NCI-H1092 treated with DMSO at 0.1 percent for 48 hours (cell line): Measurements from ENCODE around the gene ADAMTS2.
"Not testable (repeated sequence)": the region's sequence is repeated elsewhere in the genome, so short reads cannot be mapped to it uniquely, and the experiment has no call there.

Experiments used
- DNase-seq: peaks from one replicate; lab custom pipeline; 2025; lab: John Stamatoyannopoulos, UW

ADAMTS2 gene

DNA sequence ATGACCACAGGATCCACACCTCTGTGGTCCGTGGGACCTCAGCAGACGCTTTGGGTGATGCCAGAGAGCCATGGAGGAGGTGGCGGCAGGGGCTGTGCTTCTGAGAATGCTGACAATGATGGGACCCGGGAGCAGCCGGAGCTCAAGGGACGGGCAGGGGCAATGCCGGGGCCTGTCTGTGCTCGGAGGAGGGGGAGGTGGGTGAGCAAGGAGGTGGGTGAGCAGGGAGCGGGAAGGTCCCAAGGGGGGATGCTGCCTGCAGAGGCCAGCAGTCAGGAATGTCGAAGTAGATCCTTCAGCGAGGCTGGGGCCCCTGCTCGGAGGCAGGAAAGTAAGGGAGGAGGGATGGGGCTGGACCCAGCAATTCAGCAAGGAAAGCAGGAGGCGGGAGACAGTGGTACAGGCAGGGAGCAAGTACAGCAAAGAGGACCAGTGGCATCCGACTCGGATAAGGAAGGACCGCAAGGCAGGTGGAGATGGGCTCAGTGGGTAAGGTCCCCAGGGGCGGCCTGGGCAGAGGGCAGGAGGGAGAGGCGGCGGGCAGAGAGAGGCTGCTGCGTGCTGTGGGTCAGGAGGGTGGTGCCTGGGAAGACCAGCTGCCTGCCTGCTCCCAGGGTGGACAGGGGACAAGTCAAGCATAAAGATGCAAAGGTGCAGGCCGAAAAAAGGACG is 49.0 kb downstream of the ADAMTS2 start:
- no peak for DNase-seq

DNA sequence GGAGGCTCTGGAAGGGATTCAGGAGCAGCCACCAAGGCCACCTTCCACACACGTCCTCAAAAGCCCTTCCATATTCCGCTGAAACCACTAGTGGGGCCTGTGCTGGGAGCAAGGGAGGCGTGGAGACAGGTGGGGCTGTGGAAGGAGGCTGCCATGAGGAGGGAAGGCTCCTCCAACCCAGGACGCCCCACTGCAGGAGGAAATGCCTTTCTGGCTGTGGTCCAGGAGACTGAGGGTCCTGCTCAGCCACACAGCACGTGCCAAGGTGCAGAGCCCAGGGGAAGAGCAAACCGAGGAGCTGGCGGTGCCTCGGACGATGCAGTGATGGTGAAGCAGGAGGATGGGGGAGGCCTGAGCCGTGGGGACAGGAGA is 49.5 kb downstream of the ADAMTS2 start:
- DNase-seq, result no peak

DNA sequence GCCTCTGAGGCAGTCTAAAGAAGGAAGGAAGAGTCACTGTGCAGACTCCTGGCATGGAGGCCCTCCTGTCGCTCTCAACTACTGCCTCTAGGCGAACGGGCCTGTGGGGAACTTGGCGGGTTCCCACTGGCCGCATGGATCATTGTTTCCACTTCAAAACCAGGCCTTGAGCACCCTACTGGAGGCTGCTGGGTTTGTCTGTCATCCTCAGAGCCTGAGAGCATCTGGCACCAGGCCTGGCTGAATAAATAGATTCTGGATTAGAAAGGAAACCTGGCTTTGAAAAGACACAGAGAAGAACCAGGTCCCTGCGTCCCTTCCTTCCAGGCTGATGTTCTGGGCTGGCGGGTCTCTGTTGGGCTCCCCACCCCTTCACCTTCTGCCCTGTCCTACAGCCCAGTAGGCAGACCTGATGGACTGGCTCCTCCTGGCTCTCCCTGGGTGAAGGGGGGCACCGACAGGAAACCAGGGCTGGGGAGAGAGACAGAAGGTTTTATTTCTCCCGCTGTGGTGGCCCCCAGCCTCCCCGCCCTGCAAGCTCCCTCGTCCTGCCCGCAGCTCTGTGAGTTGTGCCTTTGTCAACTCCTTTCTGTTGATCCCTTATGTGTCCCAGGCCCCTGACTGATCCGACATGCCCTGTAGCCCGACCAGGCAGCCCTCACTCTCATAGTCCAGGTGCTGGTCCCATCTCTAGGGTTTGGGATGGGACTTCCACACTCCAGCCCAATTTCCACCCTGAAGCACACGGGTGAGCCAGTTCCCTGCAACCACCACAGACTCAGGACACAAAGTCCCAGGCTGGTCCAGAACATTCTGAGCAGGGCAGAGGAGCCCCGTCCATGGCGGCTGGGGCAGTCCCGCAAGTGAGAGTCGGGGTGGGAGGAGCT is 50.1 kb downstream of the ADAMTS2 start:
- peak; percentile 38 for DNase-seq

DNA sequence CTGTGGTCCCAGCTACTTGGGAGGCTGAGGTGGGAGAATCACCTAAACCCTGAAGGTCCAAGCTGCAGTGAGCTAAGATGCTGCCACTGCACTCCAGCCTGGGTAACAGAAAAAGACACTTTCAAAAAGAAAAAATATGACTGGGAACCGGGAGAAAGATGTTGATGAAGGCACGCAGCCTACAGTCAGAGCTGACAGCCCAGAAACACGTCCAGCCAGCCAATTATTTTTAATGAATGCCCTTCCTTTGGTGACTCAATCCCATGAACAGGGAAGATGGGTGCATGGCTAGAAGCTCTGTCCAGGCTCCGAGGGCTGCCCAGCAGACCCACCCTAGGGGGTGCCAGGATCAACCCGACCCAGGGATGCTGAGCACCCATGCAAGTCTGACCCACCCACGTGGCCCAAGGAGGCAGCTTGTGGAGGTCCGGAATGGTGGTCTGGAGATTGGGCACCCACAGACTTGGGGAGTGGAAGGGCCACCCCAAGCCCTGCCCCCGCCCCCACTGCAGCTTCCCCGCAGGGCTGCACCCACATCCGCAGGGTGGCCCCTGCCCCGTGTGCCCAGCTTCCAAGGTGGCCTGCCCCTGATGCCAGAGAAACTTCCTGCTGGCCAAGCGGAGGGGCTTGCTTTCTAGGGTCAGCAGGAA is 51.0 kb downstream of the ADAMTS2 start:
- DNase-seq, result no peak

DNA sequence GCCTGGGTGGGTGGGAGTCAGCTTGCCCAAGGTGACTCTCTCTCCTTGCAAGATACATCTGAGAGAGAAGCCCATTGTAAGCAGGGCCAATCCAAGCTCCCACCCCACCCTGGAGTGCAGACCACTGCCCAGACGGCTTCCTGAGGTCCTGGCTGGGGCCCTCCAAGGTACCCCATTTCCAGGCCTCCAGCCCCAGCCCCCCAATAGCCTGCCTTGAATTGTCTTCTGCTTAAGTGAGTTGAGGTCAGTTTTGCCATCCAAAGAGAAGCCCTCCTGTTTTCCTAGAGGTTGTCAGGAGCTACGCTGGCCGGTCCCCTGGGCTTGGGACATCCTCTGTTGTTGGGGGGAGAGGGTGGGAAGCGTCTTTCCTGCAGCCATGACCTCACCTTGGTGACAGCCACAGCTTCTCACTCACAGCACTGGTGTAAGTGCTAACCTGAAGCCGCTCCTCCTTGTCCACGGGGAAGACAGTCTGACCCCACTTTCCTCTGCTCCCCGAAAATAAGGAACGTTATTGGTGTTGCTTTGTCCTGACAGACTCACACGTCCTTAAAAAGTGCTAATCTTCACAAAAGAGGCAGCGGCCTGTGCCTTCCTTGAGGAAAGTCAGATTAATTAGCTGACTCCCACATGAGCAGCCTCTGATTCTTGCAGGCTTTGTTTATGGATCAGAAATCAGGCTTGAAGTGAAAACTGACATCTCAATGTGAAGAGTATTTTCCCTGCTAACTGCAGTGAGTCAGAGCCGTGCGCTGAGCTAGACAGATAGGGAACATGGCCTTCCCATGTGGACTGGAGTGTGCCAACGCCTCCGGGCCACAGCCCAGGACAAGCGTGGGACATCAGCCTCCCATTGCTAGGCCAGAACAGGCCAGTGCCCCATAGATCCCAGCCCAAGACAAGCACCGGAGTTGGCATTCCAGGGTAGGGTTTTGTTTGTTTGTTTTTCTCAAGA is 52.3 kb downstream of the ADAMTS2 start:
- DNase-seq, result no peak

DNA sequence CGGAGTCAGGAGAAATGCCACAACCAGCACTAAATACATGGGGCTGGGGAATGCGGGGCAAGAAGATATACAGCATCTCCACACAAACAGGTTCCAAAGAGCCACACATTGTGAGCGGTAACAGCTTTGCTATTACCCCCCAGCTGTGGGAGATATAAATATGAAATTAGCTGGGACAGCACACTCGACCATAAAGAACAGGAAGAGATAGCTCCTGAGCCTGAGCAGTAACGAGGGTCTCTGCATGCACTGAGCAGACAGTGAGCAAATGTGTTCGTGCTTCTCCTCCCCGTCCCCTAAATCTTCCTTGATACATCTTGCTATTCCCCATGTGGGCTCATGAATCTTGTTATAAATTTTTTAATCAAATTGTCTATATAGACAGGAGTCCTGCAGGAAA is 53.1 kb downstream of the ADAMTS2 start:
- DNase-seq, result no peak

DNA sequence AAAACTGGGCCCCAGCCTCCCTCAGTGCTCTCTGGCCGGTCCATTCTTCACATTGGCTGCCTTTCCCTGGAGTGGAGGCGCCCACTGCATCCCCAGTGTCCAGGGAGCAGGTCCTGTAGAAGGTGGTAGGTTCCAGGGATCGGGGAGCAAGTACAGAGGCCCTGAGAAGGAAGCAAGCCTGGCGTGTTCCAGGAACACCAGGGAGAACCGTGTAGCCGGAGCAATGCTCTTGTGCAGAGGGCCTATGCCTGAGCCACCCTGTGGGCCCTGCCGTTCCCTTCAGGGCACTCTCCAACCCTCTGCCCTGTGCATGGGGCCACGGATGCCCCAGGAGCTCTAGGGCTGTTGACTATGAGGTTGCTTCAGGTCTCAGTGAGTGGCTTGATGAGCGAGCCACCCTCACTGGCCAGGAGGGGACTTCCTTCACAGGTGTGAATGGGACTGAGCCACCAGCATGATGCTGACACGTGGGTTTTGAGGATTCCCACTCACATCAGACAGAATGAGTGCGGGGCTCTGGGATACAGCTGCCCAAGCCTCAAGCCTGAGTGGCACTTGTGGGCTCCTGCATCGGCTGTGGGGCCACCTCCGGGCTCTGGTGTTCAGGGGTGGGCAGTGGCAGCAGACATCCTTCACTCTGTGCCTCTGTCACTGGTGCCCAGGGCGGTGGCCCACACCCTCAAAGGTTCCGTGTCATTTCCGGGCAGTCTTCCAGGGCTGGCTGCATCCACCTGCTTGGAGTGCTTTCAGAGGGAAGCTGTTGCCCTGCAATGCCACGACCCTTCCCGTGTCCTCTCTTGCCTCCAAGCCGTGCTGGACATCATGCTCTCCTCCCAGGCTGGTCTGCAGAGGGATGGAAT is 54.4 kb downstream of the ADAMTS2 start:
- DNase-seq, result no peak

DNA sequence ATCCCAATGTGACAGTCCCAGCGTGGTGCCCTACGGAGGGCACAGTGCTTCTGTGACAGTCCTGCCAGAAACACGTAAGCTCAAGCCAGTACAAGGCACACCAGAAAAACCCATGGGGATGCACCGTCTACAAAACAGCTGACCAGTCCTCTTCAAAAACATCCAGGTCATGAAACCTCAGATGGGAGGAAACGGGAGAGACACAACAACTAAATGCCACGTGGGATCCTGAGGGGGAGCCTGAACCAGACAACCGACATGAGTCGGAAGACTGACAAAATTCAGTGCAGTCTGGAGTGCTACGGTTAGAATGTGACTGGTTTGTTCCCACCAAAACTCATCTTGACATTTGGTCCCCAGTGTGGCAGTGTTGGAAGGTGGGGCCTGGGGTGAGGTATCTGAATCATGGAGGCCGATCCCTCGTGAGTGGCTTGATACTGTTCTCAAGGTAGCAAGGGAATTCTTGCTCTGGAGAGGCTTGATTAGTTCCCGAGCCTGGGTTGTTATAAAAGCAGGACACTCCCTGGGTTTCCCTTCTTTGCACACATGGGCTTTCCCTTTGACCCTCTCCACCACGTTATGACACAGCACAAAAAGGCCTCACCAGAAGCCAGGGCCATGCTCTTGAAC is 55.4 kb downstream of the ADAMTS2 start:
- DNase-seq, result no peak

DNA sequence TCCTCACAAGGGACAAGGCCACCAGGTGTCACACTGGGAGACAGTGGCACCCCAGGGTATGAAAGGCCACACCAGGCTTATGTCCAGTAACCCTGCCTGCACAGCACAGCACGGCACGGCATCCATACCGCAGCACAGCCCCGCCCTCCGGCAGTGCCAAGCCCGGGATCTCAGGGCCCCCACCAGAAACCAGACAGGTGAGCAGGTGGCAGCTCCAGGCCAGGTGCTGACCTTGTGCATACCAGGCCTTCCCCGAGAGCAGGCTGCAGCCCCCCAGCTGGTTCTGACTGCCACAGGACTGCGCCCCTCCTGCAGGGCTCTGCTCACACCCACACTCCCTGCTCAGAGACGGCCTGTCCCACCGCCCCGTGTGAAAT is 56.5 kb downstream of the ADAMTS2 start:
- no peak for DNase-seq

DNA sequence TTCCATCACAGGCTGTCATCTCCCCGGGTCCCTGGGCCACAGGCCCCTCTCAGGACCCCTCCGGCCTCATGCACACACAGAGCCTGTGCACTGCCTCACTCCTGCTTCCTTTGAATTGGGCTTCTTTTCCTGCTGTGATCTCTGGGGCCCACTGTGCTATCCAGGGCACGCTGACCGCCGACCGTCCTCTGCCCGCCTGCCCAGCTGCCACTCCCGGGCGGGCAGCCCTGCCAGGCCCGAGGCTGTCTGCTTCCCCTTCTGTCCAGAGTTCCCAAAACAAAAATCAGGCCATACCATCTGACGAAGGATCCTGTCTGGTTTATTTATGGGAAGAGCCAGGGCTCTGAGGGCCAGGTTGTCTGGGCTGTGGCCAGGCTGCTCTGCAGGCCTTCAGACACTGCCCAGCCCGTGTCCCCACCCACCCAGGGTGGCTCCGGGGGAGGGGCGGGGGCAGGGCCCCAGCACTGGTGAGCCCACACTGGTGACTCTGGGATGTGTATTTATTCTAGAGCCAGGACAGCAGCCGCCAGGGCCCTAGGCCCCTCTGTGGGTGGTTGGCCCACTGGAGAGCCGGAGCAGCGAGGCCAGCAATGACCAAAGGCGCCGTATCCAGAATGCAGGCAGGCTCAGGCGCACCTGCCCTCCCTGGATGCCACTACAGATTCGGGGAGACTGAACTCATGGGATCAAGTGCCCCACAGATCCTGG is 57.0 kb downstream of the ADAMTS2 start:
- DNase-seq, result no peak

DNA sequence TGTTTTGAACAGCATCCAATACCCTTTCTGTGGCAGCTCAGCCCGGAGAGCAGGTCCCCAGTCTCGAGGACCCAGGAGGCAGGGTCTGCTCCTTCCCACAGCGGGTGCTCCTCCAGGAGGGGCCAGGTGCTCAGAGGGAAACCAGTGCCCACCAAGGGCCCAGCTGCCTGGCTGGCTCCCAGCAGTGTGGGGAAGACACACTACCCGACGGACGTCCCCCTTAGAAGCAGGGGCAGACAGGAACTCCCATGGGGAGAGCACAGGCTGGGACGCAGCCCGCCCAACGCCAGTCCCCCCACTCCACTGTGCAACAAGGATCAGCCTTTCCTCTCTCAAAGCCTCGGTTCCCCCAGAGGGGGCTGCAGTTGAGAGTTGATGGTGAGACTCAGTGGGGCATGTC is 57.6 kb downstream of the ADAMTS2 start:
- no peak for DNase-seq

DNA sequence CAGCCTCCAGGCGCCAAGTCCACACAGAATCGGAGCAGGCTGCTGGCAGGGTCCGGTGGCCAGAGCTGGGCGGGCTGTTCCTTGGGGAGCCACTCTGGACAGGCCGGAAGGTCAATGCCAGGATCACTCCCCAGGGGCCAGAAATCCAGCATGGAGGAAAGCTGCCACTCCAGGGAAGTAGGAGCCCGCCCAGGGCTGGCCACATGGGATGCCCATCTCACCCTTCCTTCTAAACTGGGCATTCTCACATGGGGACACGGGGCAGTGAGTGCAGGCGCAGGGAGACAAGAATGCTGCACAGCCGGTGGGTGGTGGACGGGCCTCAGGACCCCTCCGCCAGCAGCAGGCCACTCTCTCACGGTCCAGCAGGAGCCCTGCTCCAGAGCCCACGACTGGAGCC is 58.2 kb downstream of the ADAMTS2 start:
- DNase-seq, result no peak

DNA sequence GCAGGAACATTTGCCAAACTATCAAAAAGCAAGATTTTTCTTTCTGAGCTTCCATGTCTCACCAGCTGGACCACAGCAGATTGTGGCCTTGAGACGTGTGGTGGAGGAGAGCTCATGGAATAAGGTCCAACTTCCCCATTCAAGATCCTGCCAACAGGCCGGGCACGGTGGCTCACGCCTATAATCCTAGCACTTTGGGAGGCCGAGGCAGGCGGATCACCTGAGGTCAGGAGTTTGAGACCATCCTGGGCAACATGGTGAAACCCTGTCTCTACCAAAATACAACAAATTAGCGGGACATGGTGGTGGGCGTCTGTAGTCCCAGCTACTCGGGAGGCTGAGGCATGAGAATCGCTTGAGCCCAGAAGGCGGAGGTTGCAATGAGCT is 59.5 kb downstream of the ADAMTS2 start:
- not testable (repeated sequence) for DNase-seq

DNA sequence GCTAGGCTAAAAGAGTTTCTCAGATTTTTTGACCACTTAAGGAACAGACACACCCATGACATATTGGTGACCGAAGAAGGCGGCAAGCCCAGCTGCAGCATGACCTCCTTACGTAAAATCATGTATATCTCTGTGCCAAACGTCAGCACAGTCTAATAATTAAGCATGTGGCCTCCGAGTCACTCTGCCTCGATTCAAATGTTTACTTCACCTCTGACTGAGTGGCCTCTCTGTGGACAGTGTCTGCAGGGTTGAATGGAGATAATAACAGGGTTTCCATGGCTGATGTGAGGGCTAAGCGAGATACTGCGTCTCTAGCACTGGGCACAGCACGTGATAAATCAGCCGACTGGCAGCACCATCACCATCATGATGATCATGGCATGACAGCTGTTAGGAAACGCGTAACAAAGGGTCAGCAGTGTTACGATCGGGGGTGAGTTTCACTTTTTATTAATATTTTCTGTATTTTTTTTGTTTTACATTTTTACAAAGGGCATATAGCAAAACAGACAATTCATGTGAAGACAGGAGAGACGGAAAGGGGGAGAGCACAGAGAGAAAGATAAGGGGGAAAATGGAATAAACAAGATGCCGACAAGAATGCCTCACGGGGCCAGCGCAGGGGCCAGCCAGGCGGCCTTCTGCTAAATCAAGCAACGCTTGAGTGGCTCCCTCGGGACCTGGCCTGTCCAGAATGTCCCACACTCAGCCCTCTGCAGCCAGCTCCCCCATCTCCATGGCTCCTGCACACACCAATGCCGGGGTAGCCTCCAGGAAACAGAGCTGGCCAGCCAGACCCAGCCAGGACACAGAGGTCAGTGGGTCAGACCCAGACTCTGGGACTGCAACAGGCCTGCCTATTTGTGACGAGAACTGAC is 60.3 kb downstream of the ADAMTS2 start:
- DNase-seq, result no peak

DNA sequence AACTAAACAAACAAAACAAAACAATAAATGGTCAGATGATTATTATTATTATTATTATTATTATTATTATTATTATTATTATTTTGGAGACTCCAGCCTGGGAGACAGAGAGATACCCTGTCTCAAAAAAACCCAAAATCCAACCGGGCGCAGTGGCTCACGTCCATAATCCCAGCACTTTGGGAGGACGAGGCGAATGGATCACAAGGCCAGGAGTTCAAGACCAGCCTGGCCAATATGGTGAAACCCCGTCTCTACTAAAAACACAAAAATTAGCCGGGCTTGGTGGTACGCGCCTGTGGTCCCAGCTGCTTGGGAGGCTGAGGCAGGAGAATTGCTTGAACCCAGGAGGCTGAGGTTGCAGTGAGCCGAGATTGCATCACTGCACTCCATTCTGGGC is 61.4 kb downstream of the ADAMTS2 start:
- not testable (repeated sequence) for DNase-seq

DNA sequence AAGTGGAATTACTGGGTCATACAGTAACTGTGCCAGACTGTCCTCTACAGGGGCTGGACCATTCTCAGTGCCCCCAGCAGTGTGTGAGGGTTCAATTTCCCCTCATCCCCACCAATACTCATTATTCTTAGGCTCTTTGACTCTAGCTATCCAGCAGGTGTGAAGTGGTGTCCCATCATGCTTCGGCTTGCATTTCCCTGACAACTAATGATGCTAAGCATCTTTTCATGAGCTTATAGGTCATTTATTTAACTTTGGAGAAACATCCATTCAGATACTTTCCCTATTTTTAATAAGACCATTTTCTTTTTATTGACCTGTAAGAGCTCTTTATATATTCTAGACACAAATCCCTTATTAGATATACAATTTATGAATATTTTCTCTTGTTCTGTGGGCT is 63.6 kb downstream of the ADAMTS2 start:
- no peak for DNase-seq

DNA sequence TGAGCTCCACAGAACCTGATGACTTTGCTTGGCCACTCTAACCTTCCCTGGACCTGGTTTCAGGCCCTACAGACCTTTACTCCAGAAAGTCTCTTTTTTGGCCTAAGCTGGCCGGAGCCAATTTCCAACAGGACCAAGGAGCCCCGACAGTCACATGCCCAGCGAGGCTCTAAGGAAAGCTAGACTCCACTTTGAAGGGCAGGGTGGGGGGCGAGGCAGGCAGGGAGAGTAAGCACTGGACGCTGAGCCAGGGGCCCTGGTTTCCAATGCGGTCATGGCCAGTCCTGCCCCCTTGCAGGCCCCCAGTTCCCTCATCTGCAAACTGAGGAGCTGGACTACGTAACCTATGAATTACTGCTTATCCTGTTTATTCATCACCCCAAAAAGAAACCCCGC is 65.2 kb downstream of the ADAMTS2 start:
- no peak for DNase-seq

DNA sequence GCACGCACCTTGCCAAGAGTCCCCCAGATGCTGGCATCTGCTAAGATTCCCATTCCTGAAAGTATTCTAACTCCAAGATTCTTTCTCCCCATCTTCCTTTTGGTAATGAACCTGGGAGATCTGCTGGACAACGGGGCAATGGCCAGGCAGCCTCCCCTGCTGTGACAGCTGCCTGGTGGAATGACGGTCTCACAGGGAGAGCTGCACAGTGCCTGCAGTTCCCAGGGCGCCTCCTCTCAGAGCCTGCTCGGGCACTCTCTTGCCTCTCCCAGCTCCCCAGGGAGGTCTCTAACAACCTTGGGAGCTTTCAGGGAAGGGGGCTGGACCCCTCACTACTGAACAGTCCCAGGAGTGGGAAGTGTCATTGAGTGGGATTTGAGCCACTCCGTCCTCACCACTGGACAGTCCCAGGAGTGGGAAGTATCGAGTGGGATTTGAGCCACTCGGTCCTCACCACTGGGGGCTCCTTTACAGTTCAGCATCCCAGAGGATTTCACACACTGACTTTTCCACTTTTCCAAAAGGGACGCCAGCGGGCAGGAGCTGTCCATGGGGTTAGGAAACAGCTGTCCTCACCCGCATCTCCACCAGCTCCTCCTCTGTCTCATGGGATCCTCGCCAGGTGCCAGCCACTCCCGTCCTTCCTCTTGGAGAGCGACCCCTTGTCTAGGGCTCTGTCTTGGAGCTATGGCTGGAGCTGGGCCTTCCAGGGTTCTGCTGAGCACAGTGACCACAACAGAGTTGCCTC is 65.7 kb downstream of the ADAMTS2 start:
- DNase-seq, result no peak
